ENCODE measurements around the gene UBE2D2.

Gene UBE2D2

DNA sequence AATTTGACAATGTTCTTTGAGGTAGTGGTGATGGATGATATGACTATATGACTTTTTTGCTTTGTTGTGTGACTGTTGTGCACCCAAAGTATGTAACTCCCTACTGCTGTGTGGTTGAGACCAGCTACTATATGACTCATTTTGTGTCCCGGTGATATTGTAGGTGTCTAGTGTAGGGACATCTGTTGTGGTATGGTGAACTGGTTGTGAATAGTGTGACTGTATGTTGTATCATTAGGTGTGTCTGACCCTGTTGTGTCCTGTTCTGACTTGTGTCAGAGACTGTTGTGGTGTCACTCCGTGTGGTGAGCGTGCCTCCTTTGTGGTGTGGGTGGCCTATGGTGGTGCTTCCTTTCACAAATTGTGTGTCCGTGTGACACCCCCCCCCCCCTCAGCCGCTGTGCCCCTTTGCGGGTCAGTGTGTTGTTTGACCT lies 75.9 kb downstream of the UBE2D2 start:
- peak; percentile 62 for DNase-seq

DNA sequence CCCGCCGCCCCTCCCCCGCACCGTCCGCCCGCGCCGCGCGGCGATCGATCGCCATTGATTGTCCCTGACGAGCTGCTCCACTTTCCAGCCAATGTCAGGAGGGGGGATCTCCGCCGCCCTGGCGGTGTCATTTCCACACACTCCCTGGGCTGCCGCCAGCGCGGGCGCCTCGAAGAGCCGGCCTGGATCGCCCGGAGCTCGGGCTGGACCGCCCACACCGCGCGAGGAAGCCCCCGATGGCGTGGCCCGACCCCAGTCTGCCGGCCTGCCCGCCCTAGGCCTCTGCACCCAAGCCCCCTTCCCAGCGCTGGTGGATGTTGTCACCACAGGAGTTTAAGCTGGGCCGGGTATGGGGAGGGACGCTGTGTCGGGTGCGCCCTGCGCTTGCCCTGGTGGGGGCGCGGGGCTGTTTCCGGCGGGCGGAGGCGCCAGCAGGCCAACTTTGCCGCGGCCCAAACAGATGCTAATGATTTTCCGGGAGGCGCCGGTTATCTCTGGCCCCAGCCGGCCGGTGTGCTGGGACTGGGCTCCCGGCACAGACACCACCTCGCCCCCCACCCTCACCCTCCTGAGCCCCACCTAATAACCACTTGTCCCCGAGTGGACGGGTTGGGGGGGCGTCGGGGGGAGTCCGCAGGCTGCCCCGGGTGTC lies 76.4 kb downstream of the UBE2D2 start:
- peak; percentile 57 to 68 for DNase-seq

DNA sequence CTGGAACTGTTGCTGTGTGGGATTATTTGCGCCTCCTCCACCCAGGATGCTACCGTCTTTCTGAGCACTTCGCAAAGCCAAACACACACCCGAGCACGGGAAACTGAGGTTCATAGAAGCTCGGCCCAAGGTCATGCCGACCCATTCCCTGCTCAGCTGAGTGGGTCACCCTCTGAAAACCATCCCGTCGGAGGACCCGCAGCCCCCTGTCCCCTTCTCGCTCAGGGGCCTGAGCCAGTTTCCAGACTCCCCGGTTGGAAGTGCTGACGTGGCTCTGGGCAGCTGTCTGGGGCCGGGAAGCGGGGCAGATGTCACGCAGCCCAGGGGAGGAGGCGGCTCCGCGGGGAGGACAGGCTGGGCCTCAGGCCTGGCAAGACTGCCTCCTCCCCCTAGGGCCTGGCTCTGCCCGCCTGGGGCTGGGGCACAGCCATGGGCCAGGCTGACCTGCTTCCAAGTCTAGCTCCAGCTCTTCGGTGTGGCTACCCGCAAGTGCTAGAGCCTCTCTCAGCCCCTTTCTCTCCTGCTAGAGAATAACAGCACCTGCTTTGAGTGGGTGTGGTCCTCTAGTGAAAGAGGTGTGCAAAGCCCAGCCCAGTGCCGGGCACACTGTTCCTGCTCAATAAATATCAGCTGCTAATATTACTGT lies 77.1 kb downstream of the UBE2D2 start:
- DNase-seq, result peak; percentile 18 to 34

DNA sequence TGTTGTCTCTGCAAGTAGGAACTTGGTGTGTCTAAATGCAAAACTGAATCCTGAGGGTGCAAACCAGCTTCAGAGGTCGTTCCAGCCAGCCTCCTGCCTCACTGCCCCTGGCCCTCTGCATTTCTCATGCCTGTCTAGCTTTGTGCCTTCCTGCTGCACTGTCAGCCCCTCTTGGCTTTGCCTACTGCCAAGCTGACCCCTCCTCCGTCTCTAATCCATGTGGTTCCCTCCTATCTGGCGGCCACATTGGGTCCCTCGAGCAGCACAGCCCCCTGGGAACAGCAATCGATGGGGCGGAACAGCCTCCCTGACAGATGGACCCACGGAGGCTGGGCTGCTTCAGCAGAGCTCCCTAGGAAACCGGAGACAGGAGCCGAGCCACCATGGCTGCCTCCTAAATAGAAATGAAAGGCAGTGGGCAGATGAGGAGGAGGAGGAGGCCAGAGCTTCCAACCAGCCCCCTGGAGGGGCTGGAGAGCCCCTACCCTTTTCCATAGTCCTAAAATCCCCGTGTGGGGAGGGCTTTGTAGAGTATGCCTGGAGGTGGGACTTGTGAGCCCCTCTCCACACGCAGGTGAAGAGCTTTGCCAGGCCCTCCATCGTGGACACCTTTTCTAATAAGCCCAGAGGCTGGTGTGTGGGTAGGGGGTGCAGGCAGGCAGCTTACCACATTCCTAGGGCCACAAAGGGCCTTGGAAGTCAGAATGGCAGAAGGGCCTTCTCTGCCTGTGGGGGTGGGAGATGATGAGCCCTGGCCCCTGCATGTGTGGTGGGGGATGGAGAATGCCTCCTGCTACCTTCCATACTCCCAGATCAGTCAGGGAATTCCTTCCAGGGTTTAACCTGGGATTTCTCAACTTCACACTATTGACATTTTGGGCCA lies 77.8 kb downstream of the UBE2D2 start:
- DNase-seq, result no peak

DNA sequence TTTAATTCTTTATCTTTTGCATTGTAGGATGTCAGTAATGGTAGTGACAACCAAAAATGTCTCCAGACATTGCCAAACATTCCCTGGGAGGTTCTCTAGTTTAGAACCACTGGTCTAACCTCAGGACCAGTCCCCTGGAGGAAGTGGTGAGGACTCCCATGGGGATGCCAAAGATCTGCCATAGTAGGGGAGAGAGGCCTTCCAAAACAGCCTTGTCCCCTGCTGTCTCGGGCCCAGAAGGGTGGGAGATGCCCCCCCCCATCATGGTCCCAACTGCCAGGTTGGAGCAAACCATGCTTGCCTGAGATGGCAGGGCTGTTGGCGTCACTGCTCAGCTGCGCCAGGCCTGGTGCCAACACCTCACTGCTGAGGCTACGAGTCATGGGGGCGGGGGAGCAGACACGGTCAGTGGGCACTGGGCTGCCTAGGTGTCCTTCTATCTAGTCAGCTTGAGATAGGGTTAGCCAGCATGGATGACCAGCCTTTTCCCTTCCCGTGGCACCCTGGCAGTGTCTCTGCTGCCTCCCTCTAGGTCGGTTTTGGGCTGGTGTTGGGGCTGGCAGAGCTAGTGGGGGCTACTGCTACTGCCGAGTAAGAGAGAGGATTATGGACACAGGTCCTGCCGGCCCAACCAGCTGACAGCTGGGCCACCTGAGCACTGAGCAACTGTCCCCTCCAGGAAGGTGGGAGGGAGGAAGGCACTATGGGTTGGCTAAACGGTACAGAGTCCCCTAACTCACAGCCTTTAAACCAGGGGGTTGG lies 78.7 kb downstream of the UBE2D2 start:
- DNase-seq, result no peak

DNA sequence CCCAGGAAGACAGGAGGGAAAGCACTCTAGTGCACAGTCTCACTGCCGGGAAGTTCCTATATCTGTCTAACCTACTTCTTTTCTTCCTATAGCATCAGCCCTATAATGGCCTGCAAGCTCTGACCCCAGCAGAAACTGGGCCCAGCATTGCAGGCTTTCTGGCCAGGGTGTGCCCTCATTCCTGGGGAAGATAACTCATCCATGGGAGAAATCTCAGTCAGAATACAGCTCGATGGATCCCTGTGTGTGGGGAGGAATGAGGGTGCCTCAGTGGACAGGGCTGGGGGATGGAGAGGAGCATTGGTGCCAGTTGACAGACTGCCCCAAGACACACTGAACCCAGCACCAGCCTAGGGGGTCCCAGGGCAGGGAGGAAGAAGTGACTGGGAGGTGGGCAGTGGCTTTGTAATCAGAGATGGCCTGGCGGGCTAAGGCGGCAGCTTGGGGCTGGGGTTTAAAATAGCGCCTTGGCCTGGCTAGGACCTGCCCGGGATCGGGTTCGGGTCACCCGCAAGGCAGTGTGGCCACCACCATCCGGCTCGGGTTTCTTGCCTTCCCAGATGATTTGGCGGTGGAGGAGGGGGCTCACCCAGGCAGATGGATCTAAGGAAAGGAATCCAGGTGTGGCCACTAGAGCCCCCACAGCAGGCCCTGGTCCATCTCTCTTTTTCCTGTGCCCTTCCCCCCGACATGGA lies 79.4 kb downstream of the UBE2D2 start:
- DNase-seq, result no peak

DNA sequence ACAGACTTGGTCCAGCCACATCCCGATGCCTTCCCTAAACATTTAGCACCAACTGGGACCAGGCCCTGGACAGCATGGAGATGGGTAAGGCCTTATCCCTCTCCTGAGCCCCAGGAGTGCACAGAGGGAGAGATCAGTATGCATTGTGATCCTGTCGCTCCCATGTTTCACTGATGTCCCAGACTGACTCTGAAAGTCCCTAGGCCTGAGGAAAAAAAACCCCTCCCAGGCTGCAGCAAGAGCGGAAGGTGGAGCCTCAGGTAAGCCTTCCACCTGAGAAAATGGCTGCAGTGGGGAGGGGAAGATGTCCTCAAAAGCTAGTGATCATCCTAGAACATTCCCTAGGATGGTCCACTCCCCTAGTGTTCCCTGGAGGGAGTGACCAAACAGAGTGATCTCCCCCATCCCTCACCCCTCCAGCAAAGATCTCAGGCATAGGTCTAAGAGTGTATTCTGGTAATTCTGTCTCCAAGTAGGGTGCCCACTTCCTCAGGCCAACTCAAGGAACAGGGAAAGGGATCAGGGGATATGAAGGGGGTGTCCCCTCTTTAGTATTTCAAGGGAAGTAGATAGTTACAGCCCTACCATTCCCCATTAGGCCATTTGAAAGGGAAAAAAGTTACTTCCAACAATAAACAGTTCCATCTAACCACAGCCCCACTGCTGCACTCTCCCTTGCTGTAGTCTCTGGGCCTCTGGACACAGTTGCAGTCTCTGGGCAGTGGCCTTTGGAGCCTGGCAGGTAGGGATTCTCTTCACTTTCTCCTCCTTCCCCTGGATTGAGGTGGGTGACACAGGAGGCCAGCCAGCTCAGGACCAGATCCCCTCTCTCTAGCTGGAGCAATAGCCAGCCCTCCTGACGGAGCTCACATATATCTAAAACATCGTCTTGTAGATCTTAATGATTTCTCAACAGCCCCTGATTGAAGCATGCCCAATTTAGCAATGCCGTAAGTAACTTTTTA lies 80.3 kb downstream of the UBE2D2 start:
- DNase-seq, result no peak

DNA sequence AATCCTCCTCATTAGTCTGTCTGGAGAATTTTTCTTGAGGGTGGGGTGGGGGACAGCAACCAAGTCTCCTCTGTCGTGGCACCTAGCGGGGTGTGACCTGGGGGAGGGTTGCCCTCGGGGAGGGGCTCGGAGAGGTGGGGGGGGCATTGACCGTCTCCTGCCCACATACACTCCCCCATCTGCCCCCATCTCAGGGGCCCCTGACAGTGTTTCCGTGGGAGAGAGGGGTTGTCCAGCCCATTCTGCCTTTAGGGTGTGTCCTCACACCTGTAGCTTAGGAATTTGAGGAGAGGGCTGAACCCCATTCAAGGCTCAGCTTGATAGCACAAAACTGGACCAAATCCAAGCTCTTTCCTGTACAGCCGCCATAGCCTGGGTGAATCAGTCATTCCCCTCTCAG lies 81.1 kb downstream of the UBE2D2 start:
- no peak for DNase-seq

DNA sequence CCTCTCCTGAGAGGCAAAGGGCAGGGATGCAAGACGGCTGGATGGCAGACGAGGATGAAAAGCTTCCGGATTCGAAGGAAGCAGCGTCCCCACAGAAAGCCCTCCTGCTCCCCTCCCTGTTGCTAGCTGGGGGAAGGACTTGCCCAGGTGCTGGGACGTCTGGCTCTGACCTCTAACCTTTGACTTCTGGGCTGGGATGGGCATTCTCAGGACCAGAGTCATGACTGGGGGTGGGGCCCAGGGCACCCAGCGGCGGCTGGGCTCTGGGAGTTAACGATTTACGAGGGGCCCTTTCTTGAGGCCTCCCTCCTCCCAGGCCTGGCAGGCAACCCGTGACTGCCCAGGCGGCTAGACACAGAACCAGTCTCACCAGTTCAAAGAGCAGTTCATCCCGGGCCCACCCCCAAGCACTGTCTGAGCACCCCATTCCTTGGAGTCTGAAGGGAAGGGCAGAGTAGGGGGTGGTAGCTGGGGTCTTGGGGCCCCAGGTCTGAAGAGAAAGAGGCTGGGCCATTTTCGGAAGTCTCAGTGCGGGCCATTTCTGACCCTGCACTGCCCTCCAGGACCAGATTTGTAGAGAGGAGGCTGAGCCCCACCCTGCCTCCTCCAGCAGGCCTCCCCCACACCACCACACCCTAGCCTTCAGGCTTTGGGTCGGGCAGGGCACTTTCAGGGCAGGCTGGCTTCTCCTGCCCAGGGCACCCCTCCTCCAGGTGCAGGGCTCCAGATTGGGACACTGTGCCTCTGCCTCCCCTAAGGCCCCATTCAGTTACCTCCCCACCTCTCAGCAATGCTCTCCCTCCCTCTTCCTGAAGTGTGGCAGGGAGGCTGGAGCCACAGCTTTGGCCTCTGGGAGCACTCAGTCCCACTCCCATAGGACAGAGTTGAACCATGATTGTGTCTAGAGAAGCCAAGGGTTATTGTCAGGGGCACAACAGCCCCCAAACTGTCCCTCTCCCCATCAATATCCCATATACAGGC lies 82.0 kb downstream of the UBE2D2 start:
- peak in 1 of 2 experiments; percentile 16 for DNase-seq

DNA sequence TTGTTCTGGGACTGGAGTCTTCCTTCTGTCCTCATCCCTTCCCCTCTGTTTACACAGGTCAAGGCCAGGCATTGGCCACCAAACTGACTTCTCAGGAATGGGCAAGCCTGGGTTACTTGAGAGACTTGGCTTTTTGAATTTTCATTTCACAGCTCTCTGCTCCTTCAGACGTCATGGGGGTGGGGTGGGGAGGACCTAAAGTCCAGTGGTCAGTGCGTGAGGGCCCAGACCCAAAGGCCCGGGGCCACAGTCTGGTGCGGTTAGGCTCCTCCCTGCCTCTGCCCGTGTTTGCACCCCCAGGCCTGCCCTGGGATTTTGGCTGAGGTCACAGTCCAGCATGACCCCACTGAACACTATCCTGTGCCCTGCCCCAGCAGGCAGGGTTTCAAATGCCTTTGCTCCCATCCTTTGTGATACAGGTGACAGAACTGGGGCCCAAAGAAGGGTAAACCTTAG lies 82.9 kb downstream of the UBE2D2 start:
- DNase-seq, result no peak

DNA sequence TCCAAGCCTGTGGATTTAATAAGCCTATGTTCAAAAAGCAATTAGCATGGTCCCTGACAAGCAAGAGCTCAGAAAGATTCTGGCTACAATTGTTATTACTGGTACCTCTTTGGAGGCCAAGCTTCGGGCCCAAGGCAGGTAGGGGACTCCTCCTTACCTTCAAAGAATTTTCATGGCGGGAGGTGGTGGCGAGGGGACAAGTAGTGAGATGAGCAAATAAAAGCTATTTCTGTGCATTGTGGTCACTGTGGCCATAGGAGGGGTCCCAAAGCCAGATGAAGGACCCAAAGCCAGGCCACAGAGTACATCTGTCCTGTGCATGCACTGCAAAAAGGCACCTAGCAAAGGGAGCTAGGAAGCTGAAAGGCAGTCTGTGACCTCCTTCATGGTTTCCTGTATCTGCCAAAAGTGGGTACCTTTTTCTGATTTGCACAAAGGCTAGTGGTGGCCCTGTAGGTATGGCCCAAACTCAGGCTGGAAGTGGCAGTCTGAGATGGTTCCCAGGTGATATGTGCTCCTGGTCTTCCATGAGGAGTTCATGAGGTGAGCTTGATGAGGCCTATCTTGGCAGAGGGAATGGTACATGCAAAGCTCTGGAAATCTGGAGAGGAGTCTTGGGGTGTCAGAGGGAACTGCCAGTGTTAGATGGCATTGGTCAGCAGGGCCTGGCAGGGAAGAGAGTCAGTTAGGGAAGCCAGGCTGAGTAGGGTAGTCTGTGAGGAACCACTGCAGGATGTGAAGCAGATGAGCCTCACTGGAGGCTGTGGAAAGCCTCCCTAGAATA lies 83.7 kb downstream of the UBE2D2 start:
- DNase-seq, result no peak

DNA sequence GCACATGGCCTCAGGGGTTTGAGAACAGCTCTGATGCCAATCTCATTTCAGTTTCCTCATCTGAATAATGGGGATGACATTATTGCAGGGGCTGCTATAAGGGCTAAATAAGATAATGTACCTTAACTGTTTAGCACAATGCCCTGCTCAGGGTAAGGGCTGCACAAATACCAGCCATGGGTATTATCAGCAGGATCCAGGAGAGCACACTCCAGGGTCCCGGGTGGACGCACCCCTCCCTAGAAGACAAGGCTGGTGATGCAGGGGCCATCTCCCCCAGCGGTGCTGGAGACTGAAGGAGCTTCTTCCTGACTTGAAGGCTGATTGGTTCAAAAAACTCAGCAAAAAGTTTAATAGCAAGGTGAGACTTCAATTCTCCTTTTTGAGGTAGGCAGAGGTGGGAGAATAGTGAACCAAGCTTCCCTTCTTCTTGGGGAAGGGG lies 84.3 kb downstream of the UBE2D2 start:
- DNase-seq, result no peak

DNA sequence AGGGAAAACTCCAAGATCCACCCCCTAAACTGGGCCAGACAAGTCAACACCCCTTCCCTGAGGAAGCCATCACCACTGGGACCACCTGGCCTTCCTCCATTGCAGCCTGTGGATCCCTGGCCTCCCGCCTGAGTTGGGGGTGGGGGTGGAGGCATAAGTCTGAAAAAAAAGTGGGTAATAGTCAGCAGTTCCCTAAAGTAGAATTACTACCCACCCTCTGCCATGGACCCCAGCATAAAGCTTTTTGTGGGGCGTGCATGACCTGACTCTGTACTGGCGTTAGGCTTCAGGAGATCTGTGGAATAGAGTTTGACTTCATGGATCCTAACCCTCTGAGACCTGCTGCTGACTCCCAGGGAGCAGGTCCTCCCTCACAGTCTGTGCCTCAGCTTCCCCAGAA lies 85.0 kb downstream of the UBE2D2 start:
- no peak for DNase-seq

DNA sequence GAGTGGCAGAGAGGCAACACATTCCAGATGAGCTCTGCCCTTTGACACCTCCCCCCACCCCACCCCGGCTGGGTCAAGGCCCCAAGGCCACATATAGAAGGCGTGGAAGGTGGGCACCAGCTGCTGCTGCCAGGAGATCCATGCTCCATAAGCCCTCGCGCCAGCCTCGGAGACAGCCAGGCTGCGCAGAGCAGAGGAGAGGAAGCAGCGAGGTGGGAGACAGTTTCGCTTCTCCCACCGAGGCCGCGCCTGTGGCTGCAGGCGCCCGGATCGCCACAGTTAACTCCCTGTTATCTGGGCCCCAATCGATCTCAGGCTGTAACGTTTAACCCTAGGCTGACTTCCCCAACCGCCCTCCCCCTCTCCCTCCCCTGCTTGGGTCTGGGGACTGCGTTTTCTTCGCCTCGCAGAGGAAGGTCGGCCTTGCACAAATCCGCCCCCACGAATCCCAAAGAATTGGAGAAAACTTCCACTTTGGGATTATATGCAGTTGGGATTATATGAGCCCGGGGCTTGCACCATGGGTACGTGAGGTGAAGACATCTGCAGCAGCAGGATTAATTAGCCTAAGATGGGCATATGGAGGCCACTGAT lies 85.9 kb downstream of the UBE2D2 start:
- no peak for DNase-seq

DNA sequence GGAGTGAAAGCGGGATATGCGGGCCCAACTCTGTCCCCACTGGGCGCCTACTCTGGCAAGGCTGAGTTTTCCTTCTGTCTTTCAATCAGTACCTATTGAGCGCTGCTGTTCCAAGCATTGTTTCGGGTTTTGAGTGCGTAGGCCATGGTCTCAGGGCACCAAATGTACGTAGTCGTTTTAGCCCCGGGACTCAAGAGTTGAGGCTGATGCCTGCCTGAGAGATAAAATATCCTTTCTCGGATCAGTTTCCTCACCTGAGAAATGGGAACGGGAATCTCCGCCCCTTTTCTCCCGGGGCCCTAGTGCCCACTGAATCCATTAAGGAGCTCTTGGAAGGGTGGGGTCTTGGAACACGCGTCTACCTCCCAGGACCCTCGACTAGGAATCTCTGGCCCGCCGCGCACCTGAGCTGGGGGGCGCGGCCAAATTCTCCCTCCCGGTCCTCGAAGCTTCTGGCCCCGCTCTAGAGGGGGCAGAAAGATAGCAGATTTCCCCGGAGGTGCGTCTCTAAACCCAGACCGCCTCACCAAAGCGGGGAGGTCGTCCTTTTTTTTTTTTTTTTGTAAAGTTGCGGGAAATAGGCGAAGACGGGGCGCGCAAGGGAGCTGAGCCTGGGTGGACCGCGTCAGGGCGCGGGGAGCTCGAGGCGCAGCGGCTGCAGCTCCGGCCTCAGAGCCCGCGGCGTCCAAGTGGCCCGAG lies 86.5 kb downstream of the UBE2D2 start:
- DNase-seq, result no peak

DNA sequence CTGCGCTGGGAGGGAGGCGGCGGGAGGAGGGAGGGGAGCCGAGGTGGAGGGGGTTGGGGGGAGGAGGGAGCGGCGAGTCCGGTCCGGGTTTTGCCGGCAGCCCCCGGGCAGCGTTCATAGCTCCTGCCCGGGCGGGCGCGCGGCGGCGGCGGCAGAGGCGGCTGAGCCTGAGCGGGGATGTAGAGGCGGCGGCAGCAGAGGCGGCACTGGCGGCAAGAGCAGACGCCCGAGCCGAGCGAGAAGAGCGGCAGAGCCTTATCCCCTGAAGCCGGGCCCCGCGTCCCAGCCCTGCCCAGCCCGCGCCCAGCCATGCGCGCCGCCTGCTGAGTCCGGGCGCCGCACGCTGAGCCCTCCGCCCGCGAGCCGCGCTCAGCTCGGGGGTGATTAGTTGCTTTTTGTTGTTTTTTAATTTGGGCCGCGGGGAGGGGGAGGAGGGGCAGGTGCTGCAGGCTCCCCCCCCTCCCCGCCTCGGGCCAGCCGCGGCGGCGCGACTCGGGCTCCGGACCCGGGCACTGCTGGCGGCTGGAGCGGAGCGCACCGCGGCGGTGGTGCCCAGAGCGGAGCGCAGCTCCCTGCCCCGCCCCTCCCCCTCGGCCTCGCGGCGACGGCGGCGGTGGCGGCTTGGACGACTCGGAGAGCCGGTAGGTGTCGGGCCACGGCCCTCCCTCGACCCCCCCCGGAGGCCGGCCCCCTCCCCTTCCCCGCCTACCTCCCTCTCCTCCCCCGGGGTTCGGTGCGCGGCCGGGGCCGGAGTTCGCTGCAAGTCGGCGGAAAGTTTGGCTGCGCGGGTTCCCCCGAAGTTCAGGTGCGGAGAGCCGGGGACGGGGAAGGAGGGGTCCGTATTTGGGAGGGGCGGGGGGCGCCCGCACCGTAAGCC lies 87.3 kb downstream of the UBE2D2 start, which contains the start of gene CXXC5:
Gene CXXC5 (plus strand): TSS at position 145 of the 877 bp plus-strand sequence. CDS start 32,175 bp downstream, outside the sequence.
- DNase-seq, result peak; percentile 55 to 71

All from activated T-cell treated with anti-CD3 and anti-CD28 coated beads, Interleukin-2, amount 50 U/mL, for 48 hours (primary cell).